Stimulated activated naive CD8-positive, alpha-beta T cell treated with anti-CD3 and anti-CD28 coated beads, Interleukin-15, Interleukin-2, amounts not matched to agents 100 ng/mL and 50 ng/mL, for 24 hours (primary cell): ENCODE measurements around the gene EFCAB11.

Experiments used
- H3K27ac Mint-ChIP-seq: one replicate; pipeline ENCODE4 v1.8.0; 2021; ENCODE audit warnings: mild to moderate bottlenecking, mixed read lengths
- H3K27me3 Mint-ChIP-seq: one replicate; pipeline ENCODE4 v1.8.0; 2021; ENCODE audit warnings: mixed read lengths
- H3K36me3 Mint-ChIP-seq: one replicate; pipeline ENCODE4 v1.8.0; 2021; ENCODE audit warnings: low read depth, mixed read lengths
- H3K4me1 Mint-ChIP-seq: one replicate; pipeline ENCODE4 v1.8.0; 2021; ENCODE audit warnings: low read depth, mixed read lengths
- H3K4me3 Mint-ChIP-seq: one replicate; pipeline ENCODE4 v1.8.0; 2021; ENCODE audit warnings: mild to moderate bottlenecking, mixed read lengths
- H3K9me3 Mint-ChIP-seq: one replicate; pipeline ENCODE4 v1.8.0; 2021; ENCODE audit warnings: mixed read lengths

EFCAB11 gene

DNA sequence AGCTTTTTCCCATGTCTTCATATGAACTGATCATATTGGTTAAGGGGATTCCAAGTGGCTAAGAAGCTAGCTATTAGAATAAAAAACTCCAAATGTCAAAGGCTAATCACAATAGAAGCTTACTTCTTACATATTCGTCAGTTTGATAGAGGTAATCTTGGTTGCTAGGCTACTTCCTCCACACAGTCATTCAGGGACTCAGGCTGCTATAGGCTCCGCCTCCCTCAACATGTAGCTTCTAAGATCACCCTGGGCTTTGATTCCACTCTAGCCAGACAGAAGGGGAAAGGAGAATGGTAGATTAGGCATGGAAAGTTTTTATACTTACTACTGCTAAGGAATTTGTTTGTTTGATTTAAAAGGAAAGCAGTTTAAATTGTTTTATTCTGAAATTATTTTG, 207.9 kb downstream of the EFCAB11 start:
- Mint-ChIP-seq H3K4me3 (no peak overlapping the region), H3K36me3 (peaks cover 3% of the 10 kb centered on the region), H3K9me3 (peaks cover 22% of the 10 kb centered on the region), H3K27ac (no peak overlapping the region), H3K27me3 (no peaks in the 10 kb centered on the region), H3K4me1 (peaks cover 20% of the 10 kb centered on the region)

DNA sequence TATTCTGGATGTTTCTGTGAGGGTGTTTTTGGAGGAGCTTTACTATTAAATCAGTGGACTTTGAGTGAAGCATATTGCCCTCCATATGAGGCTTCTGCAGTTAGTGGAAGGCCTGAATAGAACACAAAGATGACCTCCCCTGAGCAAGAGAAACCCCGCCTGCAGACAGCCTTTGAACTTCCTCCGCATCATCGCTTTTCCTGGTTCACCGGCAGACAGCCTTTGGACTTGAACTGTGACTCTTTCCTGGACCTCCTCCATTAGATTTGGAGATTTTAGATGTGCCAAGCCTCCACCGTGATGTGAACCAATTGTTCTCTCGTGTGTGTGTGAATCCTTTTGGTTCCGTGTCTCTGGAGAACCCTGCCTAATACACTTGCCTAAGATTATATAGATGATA, 208.4 kb downstream of the EFCAB11 start:
- Mint-ChIP-seq H3K4me3 (no peak overlapping the region), H3K27ac (no peak overlapping the region), H3K4me1 (peaks cover 15% of the 10 kb centered on the region), H3K36me3 (peaks cover 3% of the 10 kb centered on the region), H3K27me3 (no peaks in the 10 kb centered on the region), H3K9me3 (peaks cover 22% of the 10 kb centered on the region)
